Activated CD8-positive, alpha-beta memory T cell treated with anti-CD3 and anti-CD28 coated beads for 24 hours (primary cell): ENCODE results near the gene PLCB2.

Experiments
- DNase-seq: peaks from one replicate; pipeline ENCODE4 v3.0.0-alpha.2; 2020

Gene PLCB2

GRCh38 chr15:40247406-40247971 lies 60.2 kb downstream of the PLCB2 start:
- DNase-seq: no peak

- DNase-seq: no peak
Observed at GRCh38 chr15:40246496-40247280, 61.0 kb downstream of the PLCB2 start.

DNA sequence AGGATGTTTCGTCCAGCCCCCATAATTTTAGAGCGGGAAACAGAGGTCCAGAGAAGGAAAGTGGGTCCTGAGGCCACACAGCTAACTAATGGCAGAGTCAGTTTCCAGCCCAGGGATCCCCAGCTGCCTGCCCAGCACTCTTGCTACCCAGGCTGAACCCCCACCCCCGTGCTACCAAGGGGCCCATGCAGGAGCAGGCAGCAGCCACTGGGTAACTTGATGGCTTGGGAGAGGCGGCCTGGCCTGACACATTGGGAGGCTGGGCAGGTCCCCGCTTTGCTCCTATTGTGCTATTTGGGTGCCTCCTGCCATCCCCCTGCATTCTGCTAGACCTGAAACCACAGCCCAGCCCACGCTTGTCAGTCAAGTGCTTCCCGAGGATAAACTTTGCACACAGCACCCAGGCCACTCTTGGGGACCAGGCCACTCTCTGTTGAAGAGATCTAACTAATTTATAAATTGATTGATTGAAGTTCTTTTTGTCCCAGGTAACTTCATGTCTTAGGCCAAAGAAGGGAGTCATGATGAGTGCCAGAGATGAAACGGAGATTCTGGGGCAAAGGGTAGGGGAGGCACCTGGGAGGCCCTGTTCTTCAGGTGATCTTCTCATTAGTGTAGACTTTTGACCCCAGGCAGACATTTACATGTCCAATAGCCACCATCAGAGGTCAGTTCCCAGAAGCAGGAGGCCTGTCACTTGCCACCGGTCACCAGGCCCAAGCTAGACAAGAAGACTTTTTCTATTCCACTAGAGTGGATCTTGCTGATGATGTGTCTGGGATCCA lies 61.9 kb downstream of the PLCB2 start:
- DNase-seq: no peak

DNA sequence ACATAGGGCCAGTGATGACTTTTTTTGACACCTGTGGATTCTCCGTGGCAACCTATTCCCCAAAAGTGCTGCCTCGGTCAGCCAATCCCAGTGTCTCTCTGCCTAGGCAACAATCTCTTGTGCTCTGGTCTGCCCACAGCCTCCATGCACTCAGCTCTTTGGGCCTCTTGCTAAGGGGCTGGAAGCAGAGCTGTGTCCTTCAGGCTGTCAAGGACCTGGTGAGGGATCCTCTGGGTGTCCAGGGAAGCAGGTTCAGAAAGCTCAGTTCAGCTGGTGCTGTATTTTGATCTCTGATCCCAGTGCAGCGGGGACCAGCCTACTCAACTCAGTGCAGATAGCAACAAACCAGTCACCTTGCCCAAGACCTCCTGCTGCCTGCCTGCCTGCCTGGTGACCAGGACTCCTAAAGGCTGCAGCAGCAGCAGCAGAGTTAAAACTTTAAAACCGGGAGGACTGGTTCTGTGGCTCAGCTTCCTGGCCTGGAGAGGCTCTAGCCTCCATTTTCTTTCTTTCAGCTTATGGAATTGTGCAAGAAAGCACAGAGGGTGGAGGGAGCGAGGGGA lies 62.7 kb downstream of the PLCB2 start:
- DNase-seq: no peak

DNA sequence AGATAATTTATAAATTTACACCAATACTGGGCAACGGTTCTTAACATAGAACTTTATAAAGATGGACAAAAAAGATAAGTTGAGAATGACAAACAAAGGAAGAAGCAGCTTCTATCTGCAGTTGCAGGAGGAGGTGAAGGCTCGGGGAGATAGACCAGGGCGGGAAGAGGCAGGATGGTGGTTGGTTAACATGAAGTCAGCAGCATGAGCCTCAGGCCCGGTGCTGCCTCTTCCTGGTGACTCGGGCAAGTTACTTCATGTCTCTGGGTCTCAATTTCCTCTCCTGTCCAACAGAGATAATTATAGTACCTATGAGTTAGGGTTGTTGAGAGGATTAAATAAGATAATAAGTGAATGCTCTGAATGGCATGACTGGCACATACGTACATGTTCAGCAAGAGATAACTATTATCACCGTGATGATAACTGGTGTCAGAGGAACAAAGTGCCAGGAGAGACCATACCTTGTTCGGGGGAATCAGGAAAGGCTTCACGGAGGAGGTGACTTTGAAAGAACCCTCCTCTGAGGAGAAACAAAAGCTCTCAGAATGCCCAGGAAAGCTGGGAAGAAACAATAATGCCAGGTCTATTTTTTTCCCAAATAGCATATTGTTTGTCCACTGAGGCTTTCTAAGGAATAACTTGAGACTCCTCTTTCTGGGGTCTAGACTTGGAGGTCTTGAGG lies 64.5 kb downstream of the PLCB2 start:
- peak; percentile 32 for DNase-seq

DNA sequence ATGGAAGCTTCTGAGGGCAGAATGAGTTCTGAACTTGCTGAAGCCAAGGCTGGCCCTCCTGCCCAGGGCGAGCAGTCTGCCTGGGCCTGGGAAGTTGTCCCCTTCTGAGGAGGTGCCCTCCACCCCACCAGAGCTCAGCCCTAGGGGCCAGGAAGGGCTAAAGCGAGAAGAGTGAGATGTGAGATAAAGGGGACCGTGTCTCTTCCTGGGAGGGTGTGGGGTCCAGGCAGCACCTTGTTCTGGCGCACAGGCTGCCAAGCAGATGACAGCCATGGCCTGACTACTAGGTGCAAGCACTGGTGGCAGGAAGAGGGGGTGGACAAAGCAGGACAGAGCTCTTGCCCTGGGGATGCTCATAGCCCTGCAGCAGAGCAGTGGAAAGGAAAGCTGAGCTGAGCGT lies 65.1 kb downstream of the PLCB2 start:
- no peak for DNase-seq

DNA sequence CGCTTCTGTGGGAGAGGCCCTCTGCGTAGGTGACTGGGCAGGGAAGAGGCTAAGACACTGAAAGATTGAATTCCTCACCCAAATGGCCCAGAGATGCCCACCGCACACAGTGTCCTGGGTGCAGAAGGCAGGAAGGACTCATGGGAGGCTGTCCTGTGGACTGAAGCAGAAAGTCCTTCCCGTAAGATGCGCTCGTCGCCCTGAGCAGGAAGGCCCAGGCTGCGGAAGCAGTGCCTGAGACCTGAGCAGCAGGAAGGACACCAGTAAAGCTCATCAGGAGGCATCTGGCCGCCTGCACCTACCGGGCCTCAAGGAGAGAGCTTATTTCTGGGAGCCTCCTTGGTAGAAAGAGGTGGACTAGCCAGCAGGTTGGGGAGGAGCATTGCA lies 65.5 kb downstream of the PLCB2 start:
- DNase-seq: peak; percentile 44

DNA sequence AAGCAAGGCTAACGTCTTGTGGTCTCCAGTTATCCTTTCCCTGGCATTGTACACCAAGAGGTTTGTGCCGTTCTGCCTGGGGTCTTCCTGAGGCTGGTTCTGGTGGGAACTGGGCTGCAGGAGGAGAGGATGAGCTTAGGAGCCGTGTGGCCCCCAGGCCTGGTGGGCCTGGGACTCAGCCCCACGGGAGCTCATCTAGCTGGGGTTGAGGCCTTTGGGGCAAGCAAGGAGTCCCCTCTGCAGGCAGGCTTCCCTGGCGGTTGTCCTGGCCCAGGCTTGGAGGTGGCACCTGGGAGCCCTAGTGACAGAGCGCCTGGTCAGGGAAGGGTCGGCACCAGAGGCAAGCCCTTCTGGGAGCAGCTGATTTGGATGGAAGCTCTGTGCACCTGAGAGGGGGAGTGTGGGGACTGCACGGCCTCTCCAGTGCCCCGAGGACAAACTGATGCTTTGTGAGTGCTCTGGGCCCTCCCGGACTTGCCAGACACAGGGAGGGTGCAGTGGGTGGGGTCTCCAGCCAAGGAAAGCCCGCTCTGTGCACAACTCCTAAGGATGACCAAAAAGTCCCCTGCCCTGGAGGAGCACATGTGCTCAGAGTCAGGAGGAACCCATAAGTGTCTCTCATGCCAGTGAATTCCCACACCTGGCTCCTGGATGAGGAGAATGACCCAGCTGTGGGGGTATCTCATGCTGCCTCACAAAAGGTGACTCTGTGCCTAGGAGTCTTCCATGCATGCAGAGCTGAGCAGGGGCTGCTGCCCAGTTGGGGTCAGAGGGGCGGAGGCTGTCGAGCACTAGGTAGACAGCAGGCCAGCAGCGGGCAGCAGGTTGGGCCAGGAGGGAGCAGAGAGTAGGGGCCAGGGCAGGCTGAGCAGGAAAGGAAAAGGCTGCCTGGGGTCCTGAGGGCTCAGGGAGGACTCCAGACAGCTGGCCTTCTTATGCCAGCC lies 66.2 kb downstream of the PLCB2 start:
- DNase-seq: peak; percentile 47

DNA sequence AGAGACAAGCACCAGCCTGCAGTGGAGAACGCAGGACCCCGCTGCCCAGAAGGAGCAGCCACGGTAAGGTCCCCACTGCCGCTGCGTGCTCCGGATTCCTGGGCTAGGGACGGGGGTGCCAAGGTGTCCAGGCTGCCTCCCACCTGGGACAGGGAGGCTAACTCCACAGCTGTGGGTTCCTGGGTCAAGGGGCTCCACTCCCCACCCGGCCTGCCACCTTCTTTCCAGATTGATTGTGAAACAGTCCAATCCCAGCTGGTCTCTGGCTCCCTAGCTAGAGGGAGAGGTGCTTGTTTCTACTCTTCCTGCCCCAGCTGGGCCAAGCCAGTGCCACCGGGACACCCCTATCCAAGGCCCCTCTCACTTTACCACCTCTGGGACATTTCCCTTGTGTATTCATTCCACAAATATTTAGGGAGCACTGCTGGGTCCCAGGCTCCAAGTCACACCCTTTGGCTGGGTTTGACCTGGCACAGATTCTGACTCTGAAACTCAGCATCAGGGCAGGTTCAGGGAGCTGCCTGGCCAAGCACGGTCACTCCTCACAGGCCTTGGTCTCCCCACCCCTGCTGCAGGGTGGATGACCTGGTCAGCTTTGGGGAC lies 67.0 kb downstream of the PLCB2 start:
- DNase-seq: no peak

- DNase-seq: peak; percentile 47
Observed at GRCh38 chr15:40239693-40240618, 67.8 kb downstream of the PLCB2 start.

GRCh38 chr15:40239404-40239692 lies 68.4 kb downstream of the PLCB2 start:
- no peak for DNase-seq

- DNase-seq: peak; percentile 61
Observed at GRCh38 chr15:40238532-40239403, 69.0 kb downstream of the PLCB2 start, which contains the start of gene PAK6. PAK6 (plus strand) TSS chr15:40239063; CDS start chr15:40264786, 25,723 bp downstream.
